ENCODE results near the gene SND1.

The SND1 gene

GRCh38 chr7:127838816-127839415 lies 186.9 kb downstream of the SND1 start:
- no peak for DNase-seq

- DNase-seq, result no peak
These were observed 188.4 kb downstream of the SND1 start for GRCh38 chr7:127840226-127840951.

- no peak for DNase-seq
These were observed 192.2 kb downstream of the SND1 start for GRCh38 chr7:127844165-127844564.

- no peak for DNase-seq
These were observed 192.8 kb downstream of the SND1 start for GRCh38 chr7:127844707-127845331.

GRCh38 chr7:127845522-127846214 lies 193.7 kb downstream of the SND1 start:
- DNase-seq, result no peak

- DNase-seq, result no peak
These were observed 195.6 kb downstream of the SND1 start for GRCh38 chr7:127847641-127848040.

GRCh38 chr7:127848241-127848640 lies 196.2 kb downstream of the SND1 start:
- DNase-seq, result no peak

GRCh38 chr7:127850195-127850594 lies 198.2 kb downstream of the SND1 start:
- no peak for DNase-seq

- no peak for DNase-seq
These were observed 202.4 kb downstream of the SND1 start for GRCh38 chr7:127854383-127854782.

GRCh38 chr7:127857464-127857841 lies 205.5 kb downstream of the SND1 start:
- DNase-seq, result no peak

- DNase-seq, result no peak
These were observed 206.3 kb downstream of the SND1 start for GRCh38 chr7:127858091-127858914.

GRCh38 chr7:127858915-127859189 lies 206.9 kb downstream of the SND1 start:
- DNase-seq, result no peak

- DNase-seq, result no peak
These were observed 207.3 kb downstream of the SND1 start for GRCh38 chr7:127859330-127859729.

GRCh38 chr7:127862525-127862924 lies 210.5 kb downstream of the SND1 start:
- no peak for DNase-seq

- no peak for DNase-seq
These were observed 211.1 kb downstream of the SND1 start for GRCh38 chr7:127863082-127863481.

GRCh38 chr7:127865466-127865865 lies 213.5 kb downstream of the SND1 start:
- no peak for DNase-seq

- DNase-seq, result no peak
These were observed 218.4 kb downstream of the SND1 start for GRCh38 chr7:127870231-127870907.

GRCh38 chr7:127871226-127871625 lies 219.2 kb downstream of the SND1 start:
- DNase-seq, result no peak

GRCh38 chr7:127872122-127872521 lies 220.1 kb downstream of the SND1 start:
- no peak for DNase-seq

GRCh38 chr7:127873151-127873550 lies 221.2 kb downstream of the SND1 start:
- no peak for DNase-seq

- no peak for DNase-seq
These were observed 222.0 kb downstream of the SND1 start for GRCh38 chr7:127873715-127874636.

Data from T1000 (cell line).